ENCODE data around the gene SSR4. TPM values are rescaled to one million over a fixed set of nuclear protein-coding genes. Genes with fewer than 3 reads are reported as not detected.

Gene SSR4
- total RNA-seq, 1 donor from 2014 or later: 128 TPM

DNA sequence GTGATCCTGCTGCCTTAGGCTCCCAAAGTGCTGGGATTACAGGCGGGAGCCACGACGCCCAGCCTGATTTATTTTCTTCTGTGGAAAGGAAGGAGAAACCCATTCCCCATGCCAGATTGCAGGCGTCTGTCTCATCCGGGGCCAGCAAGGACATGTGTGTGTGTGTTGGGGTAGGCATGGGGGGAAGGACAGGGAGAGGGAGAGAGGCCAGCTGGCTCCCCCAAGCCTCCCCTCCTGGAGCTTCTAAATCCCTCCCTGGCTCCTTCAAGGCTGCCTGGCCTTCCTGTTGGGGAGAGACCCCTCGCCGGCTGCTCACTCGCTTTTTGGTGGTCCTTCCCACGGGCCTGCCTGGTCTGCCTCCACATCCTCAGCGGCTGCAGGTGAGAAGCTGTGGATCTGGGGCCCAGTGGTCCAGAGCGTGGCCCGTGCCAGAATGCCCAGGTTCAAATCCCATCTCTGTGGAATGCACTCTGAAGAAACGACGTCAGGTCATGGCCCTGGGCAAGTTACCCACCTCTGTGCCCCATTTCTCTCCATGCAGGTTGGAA is 31.8 kb upstream of the SSR4 start:
- TF ChIP-seq, protein P1, sequence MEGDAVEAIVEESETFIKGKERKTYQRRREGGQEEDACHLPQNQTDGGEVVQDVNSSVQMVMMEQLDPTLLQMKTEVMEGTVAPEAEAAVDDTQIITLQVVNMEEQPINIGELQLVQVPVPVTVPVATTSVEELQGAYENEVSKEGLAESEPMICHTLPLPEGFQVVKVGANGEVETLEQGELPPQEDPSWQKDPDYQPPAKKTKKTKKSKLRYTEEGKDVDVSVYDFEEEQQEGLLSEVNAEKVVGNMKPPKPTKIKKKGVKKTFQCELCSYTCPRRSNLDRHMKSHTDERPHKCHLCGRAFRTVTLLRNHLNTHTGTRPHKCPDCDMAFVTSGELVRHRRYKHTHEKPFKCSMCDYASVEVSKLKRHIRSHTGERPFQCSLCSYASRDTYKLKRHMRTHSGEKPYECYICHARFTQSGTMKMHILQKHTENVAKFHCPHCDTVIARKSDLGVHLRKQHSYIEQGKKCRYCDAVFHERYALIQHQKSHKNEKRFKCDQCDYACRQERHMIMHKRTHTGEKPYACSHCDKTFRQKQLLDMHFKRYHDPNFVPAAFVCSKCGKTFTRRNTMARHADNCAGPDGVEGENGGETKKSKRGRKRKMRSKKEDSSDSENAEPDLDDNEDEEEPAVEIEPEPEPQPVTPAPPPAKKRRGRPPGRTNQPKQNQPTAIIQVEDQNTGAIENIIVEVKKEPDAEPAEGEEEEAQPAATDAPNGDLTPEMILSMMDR (conservative IDR thresholded peaks at IDR 0.05; ENCODE audit: low read depth, low read length): no peak

DNA sequence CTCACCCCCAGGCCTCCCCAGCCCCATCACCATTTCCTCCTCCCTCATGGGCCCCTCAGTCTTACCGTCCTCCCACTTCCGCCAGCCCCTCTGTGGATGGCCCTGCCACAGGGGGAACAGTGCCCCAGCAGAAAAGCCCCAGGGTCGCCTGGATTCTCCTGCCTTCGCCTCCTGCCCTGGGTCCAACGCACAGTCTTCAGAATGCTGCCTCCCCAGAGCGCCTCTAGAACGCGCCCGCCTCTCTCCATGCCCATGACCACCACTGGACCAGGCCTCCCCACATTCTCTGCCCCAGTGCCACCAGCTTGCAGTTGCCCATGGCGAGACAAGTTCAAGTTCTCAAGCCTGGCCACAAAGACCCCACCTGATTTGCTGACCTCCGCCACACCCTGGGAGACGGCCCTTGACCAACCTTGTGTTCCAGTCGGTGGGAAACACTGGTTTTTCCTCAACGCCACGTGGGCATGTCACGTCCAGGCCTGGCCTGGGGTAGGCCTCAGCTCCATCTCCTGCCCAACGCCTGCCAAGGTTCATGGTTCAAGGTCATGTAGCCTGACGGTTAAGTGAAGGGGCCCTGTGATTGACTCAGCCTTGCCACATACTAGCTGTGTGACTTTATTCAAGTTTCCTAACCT is 31.1 kb upstream of the SSR4 start:
- no peak for DNase-seq (ENCODE audit: low read depth)
- TF ChIP-seq, protein P1 (conservative IDR thresholded peaks at IDR 0.05; ENCODE audit: low read depth, low read length): no peak
- no peak overlapping the region for H3K4me3 ChIP-seq (ENCODE audit: low read depth, low read length)

More for the DNA sequence above, 31.8 kb upstream of the SSR4 start:
- H3K4me3 ChIP-seq (ENCODE audit: low read depth, low read length): no peak overlapping the region
- DNase-seq (ENCODE audit: low read depth): no peak

DNA sequence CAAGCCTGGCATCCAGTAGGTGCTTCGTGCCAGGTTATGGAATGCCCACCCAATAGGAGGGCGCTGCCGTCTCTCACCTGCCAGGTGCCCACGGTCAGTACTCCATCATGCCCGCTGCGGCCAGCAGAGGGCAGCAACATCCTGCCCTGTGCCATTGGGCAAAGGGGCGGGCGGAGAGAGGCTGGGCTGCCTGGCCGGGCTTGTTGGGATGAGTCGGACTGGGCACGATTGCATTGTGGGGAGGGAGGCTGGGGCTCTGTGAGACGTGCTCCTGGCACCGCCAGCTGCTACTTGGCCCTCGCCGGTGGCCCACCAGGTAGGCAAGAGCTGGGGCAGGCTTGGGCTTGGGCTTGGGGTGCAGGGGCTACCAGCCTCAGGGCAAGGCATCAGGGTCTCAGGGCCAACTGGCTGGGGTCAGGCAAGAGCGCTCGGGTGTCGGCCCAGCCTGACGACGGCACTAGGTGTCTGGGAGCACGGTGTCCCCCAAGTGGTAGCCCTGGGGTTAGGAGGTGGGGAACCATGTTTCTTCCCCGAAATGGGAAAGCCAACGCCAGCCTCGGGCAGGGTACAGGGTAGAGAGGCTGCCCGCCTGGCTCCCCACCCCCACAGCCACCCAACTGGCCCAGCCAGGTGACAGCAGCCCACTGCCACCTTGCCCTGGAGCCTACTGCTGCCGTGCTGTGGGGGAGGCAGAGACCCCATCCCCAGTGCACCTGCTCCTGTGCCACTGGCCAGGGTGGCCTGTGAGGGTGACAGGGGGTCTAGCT is 30.3 kb upstream of the SSR4 start, which contains the start of gene PLXNB3:
Gene PLXNB3, plus strand, starts transcription at position 261 of the 767 bp plus-strand sequence. CDS start 1,287 bp downstream, outside the sequence.
- TF ChIP-seq, protein P1 (conservative IDR thresholded peaks at IDR 0.05; ENCODE audit: low read depth, low read length): peak; percentile 73
- no peak for DNase-seq (ENCODE audit: low read depth)
- H3K4me3 ChIP-seq (ENCODE audit: low read depth, low read length): peak within 1 kb of the TSS; percentile 49

DNA sequence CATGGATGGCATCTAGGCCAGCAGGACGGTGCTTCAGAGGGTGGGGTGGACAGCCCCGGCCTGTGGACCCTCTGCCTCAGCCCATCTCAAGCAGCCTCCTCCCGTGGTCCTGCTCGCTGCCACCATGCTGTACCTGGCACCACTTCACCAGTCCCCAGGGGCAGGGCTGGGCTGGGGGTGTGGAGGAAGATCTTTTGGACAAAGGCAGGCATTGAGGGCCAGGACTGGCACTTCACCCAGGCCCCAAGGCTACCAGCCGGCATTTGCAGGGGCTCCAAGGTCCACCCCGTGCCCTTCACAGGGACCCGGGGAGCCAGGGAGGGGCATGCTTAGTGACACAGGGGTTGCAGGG is 29.7 kb upstream of the SSR4 start:
- H3K4me3 ChIP-seq (ENCODE audit: low read depth, low read length): peak overlapping the region; percentile 49
- DNase-seq (ENCODE audit: low read depth): no peak
- TF ChIP-seq, protein P1 (conservative IDR thresholded peaks at IDR 0.05; ENCODE audit: low read depth, low read length): no peak

DNA sequence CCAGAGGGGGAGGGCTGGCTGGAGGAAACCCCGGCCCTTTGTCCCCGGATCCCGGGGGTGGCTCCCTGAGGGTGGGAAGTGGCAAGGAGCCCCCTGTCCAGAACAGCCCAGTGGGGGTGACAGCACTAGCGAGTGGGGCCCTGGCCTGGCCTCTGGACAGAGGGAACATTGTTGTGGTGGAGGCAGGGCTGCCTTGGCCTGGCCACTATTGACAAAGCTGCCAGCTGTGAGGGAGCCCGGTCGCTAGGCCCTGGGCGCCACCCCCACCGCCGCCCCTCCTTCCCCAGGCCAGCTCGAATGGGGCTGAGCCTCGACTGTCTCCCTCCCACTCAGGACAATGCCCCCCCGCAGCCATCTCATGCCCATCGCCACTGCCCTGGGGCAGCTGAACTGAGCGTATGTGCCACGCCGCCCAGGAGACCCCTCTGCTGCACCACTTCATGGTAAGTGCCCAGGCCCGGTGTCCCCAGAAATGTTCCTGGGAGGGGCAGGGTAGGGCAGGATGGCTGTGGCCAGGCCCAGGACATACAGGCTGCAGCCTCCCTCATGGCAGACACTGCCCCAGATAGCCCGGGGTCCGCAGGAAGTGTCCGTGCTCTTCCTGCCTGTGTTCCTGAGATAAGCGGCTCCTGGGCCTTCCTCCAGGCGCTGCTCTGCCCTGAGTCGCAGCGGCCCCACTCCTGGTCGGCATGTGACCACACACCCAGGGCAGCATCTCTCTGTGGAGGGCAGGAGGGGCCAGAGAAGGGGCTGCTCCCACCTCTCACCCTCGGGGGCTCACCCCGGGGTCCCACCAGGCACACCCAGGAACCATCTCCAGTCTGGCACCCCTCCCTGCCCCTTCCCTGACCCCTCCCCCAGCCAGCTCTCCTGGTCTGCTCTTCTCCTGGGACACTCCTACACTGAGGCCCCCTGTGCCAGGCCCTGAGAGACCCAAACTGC is 29.1 kb upstream of the SSR4 start:
- no peak overlapping the region for H3K4me3 ChIP-seq (ENCODE audit: low read depth, low read length)
- TF ChIP-seq, protein P1 (conservative IDR thresholded peaks at IDR 0.05; ENCODE audit: low read depth, low read length): no peak
- DNase-seq (ENCODE audit: low read depth): no peak

DNA sequence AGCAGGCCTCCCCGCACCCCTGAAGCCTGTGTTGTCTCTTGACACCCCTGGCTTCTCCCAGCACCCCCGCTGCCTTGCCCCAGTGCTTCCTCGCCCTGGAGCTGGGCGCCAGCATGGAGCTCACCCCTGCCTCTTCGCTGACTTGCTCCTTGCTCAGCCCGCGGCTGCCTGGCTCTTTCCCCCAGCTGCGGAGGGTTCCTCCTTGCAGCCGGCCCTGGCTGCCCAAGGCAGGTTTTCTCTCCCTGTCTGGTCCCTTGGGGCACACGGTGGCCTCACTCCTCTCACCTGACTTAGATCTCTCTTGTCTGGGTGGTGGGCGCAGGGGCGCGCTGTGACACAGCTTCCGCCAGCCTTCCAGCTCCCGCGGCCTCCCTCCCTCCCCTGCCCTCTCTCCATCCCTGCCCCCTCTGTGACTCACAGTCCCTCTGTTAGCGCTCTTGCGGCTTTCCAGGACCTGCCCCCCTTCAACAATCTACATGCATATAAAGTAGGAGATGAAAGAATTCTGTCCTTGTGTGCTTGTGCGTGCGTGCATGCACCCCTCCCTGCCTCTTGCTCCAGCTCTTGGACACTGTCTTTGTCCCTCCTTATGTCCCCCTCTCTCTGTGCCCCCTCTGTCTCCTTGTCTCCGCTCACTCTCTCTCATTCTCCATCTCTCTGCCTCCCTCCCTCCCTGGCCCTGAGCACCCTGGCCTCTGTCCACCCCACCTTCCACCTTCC is 28.2 kb upstream of the SSR4 start:
- no peak for DNase-seq (ENCODE audit: low read depth)
- peak overlapping the region; percentile 12 for H3K4me3 ChIP-seq (ENCODE audit: low read depth, low read length)
- TF ChIP-seq, protein P1 (conservative IDR thresholded peaks at IDR 0.05; ENCODE audit: low read depth, low read length): no peak
